Neural cell (in vitro differentiated cells): ENCODE results near the gene LRRC8D. TPM values are rescaled to one million over a fixed set of nuclear protein-coding genes. Genes with fewer than 3 reads are reported as not detected.

Experiments used
- H2AFZ ChIP-seq: fragments of 200-600, 300-800 bp; sonication (generic), shearing (Covaris generic); 2 replicates; pipeline ENCODE4 v1.6.0; 2014; ENCODE audit warnings: low read depth, mild to moderate bottlenecking, antibody characterized with exemption, low read length, moderate library complexity
- H3F3A ChIP-seq: fragments of 200-600 bp; shearing (Covaris generic); 2 replicates; pipeline ENCODE4 v1.6.1; 2016; ENCODE audit warnings: mild to moderate bottlenecking, moderate library complexity, mixed read lengths, antibody characterized with exemption, low read length; ENCODE audit not compliant: insufficient read depth, poor library complexity, severe bottlenecking
- H3K27ac ChIP-seq: fragments of 200-600, 300-800 bp; sonication (generic), shearing (Covaris generic); 2 replicates; pipeline ENCODE4 v1.5.1; 2014; ENCODE audit warnings: mild to moderate bottlenecking, low read length, moderate library complexity
- H3K27me3 ChIP-seq: fragments of 300-800, 200-600 bp; sonication (generic), shearing (Covaris generic); 2 replicates; pipeline ENCODE4 v1.6.0; 2014; ENCODE audit warnings: mild to moderate bottlenecking, low read depth, low read length, moderate library complexity; ENCODE audit not compliant: insufficient read depth
- H3K36me3 ChIP-seq: fragments of 300-800, 200-600 bp; sonication (generic), shearing (Covaris generic); 2 replicates; pipeline ENCODE4 v1.5.1; 2014; ENCODE audit warnings: mild to moderate bottlenecking, antibody characterized with exemption, low read length, moderate library complexity; ENCODE audit not compliant: insufficient read depth
- H3K4me2 ChIP-seq: fragments of 300-800, 200-600 bp; sonication (generic), shearing (Covaris generic); 2 replicates; pipeline ENCODE4 v1.6.0; 2014; ENCODE audit warnings: mild to moderate bottlenecking, low read length
- H3K4me3 ChIP-seq: fragments of 300-800, 200-600 bp; sonication (generic), shearing (Covaris generic); 2 replicates; pipeline ENCODE4 v1.5.1; 2014; ENCODE audit warnings: mild to moderate bottlenecking, low read length, moderate library complexity
- H3K79me2 ChIP-seq: fragments of 200-600 bp; shearing (Covaris generic); replicated peaks from 2 replicates; pipeline ENCODE4 v1.6.0; 2014; ENCODE audit warnings: mild to moderate bottlenecking, low read length, moderate library complexity; ENCODE audit not compliant: insufficient read depth
- H3K9ac ChIP-seq: fragments of 300-800, 200-600 bp; sonication (generic), shearing (Covaris generic); 2 replicates; pipeline ENCODE4 v1.6.1; 2016; ENCODE audit warnings: mild to moderate bottlenecking, low read length, mixed read lengths
- H3K9me2 ChIP-seq: fragments of 200-600 bp; shearing (Covaris generic); 2 replicates; pipeline ENCODE4 v1.6.1; 2016; ENCODE audit warnings: mild to moderate bottlenecking, low read length, mixed read lengths; ENCODE audit not compliant: insufficient read depth
- H3K9me3 ChIP-seq: fragments of 200-600, 300-800 bp; sonication (generic), shearing (Covaris generic); 2 replicates; pipeline ENCODE4 v1.6.1; 2016; ENCODE audit warnings: mild to moderate bottlenecking, mixed run types, low read length, moderate library complexity, mixed read lengths
- H4K20me1 ChIP-seq: fragments of 200-600 bp; shearing (Covaris generic); 2 replicates; pipeline ENCODE4 v1.6.1; 2016; ENCODE audit warnings: mild to moderate bottlenecking, mixed run types; ENCODE audit not compliant: insufficient read depth
- EP300 ChIP-seq: fragments of 450-650 bp; conservative IDR thresholded peaks from 2 replicates; pipeline ENCODE4 v1.6.1; 2014; ENCODE audit warnings: antibody characterized with exemption, mild to moderate bottlenecking, moderate library complexity; ENCODE audit not compliant: poor library complexity, severe bottlenecking
- EZH2 ChIP-seq: fragments of 200-600, 300-800 bp; shearing (Covaris generic), sonication (generic); IDR thresholded peaks from 2 replicates; pipeline ENCODE4 v1.6.1; 2014; ENCODE audit warnings: antibody characterized with exemption, low read length, borderline replicate concordance, mild to moderate bottlenecking; ENCODE audit not compliant: insufficient read depth, poor library complexity, severe bottlenecking
- MXI1 ChIP-seq: fragments of 450-650 bp; conservative IDR thresholded peaks from 2 replicates; pipeline ENCODE4 v1.6.1; 2014; ENCODE audit warnings: antibody characterized with exemption, mild to moderate bottlenecking; ENCODE audit not compliant: poor library complexity, severe bottlenecking
- POLR2AphosphoS5 ChIP-seq: IDR thresholded peaks from 2 replicates; pipeline ENCODE4 v1.6.1; 2012
- RAD21 ChIP-seq: fragments of 450-650 bp; conservative IDR thresholded peaks from 2 replicates; pipeline ENCODE4 v1.6.1; 2014; ENCODE audit warnings: antibody characterized with exemption, mild to moderate bottlenecking, moderate library complexity
- SMC3 ChIP-seq: fragments of 450-650 bp; conservative IDR thresholded peaks from 2 replicates; pipeline ENCODE4 v1.6.1; 2014; ENCODE audit warnings: antibody characterized with exemption, mild to moderate bottlenecking, moderate library complexity; ENCODE audit not compliant: poor library complexity
- TAF1 ChIP-seq: IDR thresholded peaks from 2 replicates; pipeline ENCODE4 v1.6.1; 2012; ENCODE audit warnings: low read depth
- polyA plus RNA-seq: library from polyadenylated mRNA; depleted of rRNA; stranded (reverse); fragments of >200 nt; gene quantifications from 2 replicates; pipeline ENCODE4 v1.2.3, GENCODE V29; 2014
- TF ChIP-seq, protein P1 (sequence below): IDR thresholded peaks from 2 replicates; pipeline ENCODE4 v1.6.1; 2012; ENCODE audit warnings: borderline replicate concordance
- TF ChIP-seq, protein P2 (sequence below): fragments of 450-650 bp; IDR thresholded peaks from 2 replicates; pipeline ENCODE4 v1.5.1; 2014; ENCODE audit warnings: antibody characterized with exemption, mild to moderate bottlenecking, moderate library complexity; ENCODE audit not compliant: poor library complexity, severe bottlenecking

The LRRC8D gene
- polyA plus RNA-seq, 1 donor from 2014 or later: 43.7 TPM

DNA sequence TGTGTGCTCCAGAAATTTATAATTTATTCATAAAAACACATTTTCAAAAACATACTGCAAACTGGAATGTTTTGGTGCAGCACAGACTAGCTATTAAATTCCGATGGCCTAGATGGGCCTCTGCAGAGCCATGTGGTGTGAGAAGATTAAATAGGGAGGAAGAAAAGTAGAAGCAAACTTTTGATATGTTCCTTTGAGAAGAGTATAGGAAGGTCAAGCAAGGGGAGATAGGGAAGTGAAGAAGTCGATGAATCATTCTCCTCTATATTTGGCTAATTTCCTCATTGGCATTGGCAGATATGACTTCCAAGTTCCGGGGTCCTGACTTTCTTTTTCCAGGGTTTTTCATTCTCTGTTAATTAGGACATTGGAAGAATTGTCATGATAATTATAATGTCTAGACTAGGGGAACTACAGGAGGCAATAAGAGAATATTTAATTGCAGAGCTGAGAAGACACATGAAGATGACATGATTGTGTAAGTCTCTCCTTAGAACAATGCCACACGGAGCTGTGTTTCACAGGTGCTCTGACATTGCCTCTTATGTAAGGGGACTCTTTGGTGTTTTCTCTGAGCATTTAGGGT, 154.8 kb downstream of the LRRC8D start:
- H3K9me2 ChIP-seq: no peaks in the 10 kb centered on the region
- TF ChIP-seq SMC3: no peak
- H3K9ac ChIP-seq: no peak overlapping the region
- no peaks in the 10 kb centered on the region for H3K79me2 ChIP-seq
- H3K36me3 ChIP-seq: no peaks in the 10 kb centered on the region
- H3K4me3 ChIP-seq: no peak overlapping the region
- H3K27me3 ChIP-seq: no peaks in the 10 kb centered on the region
- H4K20me1 ChIP-seq: no peaks in the 10 kb centered on the region
- H3K4me2 ChIP-seq: no peak overlapping the region
- H2AFZ ChIP-seq: no peak overlapping the region
- H3K9me3 ChIP-seq: no peaks in the 10 kb centered on the region
- H3K27ac ChIP-seq: no peak overlapping the region
- no peaks in the 10 kb centered on the region for H3F3A ChIP-seq

DNA sequence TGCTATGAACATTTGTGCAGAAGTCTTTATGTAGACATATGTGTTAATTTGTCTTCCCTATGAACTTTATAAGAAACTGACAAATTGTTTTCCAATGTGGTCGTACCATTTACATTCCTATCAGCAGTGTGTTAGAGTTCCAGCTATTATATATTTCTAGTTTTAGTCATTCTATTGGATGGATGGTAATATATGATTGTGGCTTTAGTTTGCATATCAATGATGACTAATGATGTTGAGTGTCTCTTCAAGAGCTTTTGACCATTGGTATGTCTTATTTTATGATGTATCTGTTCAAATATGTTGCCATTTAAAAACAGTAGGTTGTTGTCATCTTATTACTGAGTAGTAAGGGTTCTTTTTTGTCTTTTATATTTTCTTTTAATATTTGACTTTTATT, 157.9 kb downstream of the LRRC8D start:
- Histone ChIP-seq H3K9me2 (no peaks in the 10 kb centered on the region), H2AFZ (no peak overlapping the region), H3K27me3 (no peaks in the 10 kb centered on the region), H3K79me2 (no peaks in the 10 kb centered on the region), H3K4me3 (no peak overlapping the region), H3K27ac (no peak overlapping the region), H3K9ac (no peak overlapping the region), H4K20me1 (no peaks in the 10 kb centered on the region), H3K9me3 (no peaks in the 10 kb centered on the region), H3K4me2 (no peak overlapping the region), H3F3A (no peaks in the 10 kb centered on the region), H3K36me3 (no peaks in the 10 kb centered on the region)
- no peak for TF ChIP-seq SMC3
- TF ChIP-seq RAD21: no peak
- TF ChIP-seq POLR2AphosphoS5: no peak
- TF ChIP-seq, protein P1, sequence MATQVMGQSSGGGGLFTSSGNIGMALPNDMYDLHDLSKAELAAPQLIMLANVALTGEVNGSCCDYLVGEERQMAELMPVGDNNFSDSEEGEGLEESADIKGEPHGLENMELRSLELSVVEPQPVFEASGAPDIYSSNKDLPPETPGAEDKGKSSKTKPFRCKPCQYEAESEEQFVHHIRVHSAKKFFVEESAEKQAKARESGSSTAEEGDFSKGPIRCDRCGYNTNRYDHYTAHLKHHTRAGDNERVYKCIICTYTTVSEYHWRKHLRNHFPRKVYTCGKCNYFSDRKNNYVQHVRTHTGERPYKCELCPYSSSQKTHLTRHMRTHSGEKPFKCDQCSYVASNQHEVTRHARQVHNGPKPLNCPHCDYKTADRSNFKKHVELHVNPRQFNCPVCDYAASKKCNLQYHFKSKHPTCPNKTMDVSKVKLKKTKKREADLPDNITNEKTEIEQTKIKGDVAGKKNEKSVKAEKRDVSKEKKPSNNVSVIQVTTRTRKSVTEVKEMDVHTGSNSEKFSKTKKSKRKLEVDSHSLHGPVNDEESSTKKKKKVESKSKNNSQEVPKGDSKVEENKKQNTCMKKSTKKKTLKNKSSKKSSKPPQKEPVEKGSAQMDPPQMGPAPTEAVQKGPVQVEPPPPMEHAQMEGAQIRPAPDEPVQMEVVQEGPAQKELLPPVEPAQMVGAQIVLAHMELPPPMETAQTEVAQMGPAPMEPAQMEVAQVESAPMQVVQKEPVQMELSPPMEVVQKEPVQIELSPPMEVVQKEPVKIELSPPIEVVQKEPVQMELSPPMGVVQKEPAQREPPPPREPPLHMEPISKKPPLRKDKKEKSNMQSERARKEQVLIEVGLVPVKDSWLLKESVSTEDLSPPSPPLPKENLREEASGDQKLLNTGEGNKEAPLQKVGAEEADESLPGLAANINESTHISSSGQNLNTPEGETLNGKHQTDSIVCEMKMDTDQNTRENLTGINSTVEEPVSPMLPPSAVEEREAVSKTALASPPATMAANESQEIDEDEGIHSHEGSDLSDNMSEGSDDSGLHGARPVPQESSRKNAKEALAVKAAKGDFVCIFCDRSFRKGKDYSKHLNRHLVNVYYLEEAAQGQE: no peak
- no peak for TF ChIP-seq TAF1
- TF ChIP-seq MXI1: no peak
- TF ChIP-seq EP300: no peak
- no peak for TF ChIP-seq EZH2
- TF ChIP-seq, protein P2, sequence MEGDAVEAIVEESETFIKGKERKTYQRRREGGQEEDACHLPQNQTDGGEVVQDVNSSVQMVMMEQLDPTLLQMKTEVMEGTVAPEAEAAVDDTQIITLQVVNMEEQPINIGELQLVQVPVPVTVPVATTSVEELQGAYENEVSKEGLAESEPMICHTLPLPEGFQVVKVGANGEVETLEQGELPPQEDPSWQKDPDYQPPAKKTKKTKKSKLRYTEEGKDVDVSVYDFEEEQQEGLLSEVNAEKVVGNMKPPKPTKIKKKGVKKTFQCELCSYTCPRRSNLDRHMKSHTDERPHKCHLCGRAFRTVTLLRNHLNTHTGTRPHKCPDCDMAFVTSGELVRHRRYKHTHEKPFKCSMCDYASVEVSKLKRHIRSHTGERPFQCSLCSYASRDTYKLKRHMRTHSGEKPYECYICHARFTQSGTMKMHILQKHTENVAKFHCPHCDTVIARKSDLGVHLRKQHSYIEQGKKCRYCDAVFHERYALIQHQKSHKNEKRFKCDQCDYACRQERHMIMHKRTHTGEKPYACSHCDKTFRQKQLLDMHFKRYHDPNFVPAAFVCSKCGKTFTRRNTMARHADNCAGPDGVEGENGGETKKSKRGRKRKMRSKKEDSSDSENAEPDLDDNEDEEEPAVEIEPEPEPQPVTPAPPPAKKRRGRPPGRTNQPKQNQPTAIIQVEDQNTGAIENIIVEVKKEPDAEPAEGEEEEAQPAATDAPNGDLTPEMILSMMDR: no peak

DNA sequence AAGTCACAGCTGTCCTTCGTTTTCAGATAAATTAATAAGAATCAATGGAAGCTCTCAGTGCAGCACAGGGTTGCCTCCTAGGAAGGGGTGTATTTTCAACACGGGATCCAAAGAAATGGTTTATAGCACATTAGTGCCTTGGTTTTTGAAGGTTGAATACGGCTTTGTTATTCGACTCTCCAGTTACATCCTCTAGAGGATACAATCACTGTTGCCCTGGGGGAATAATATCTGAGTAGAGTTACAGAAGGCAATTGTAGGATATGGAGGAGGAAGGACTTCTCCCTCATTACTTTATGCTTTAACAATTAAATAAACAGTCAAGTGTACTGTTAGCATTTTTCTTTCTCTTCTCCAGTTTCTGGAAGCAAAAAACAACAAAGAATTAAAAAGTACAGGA, 159.8 kb downstream of the LRRC8D start:
- Histone ChIP-seq H3K9ac (no peak overlapping the region), H3K27ac (no peak overlapping the region), H3K36me3 (no peaks in the 10 kb centered on the region), H3K4me2 (no peak overlapping the region), H3K79me2 (no peaks in the 10 kb centered on the region), H3K4me3 (no peak overlapping the region), H2AFZ (no peak overlapping the region), H3F3A (no peaks in the 10 kb centered on the region), H4K20me1 (no peaks in the 10 kb centered on the region), H3K9me3 (no peaks in the 10 kb centered on the region), H3K9me2 (no peaks in the 10 kb centered on the region), H3K27me3 (no peaks in the 10 kb centered on the region)
- TF ChIP-seq TAF1 (no peak), MXI1 (no peak), EP300 (no peak), SMC3 (no peak), EZH2 (no peak), RAD21 (no peak), POLR2AphosphoS5 (no peak)
- TF ChIP-seq, protein P1: no peak
- TF ChIP-seq, protein P2: no peak
